HL-60 (cell line): ENCODE results near the gene ADAM12.

Experiments
- DNase-seq, 2 experiments: peaks; one replicate each; pipeline ENCODE4 v3.0.0-alpha.2; 2010 to 2020; ENCODE audit warnings: low read depth in 1 of 2, low spot score in 1 of 2
- H3K27ac ChIP-seq: fragments of 250-450 bp; sonication (Bioruptor Pico); replicated peaks from 2 replicates; pipeline ENCODE4 v1.5.1; 2020; ENCODE audit warnings: mild to moderate bottlenecking, moderate library complexity
- H3K27me3 ChIP-seq: fragments of 250-450 bp; sonication (Bioruptor Pico); 2 replicates; pipeline ENCODE4 v1.5.1; 2021; ENCODE audit warnings: mild to moderate bottlenecking, moderate library complexity; ENCODE audit not compliant: insufficient read depth, poor library complexity, severe bottlenecking
- H3K4me3 ChIP-seq: replicated peaks from 2 replicates; pipeline ENCODE4 v1.5.1; 2011; ENCODE audit warnings: mild to moderate bottlenecking, control low read depth, low read length; ENCODE audit not compliant: insufficient read depth
- GABPA ChIP-seq: IDR thresholded peaks from 2 replicates; pipeline ENCODE4 v1.6.1; 2012; ENCODE audit warnings: low read depth
- POLR2AphosphoS5 ChIP-seq: IDR thresholded peaks from 2 replicates; pipeline ENCODE4 v1.6.1; 2012; ENCODE audit warnings: low read depth
- REST ChIP-seq: IDR thresholded peaks from 2 replicates; pipeline ENCODE4 v1.6.1; 2012; ENCODE audit warnings: low read depth; ENCODE audit not compliant: insufficient replicate concordance
- SPI1 ChIP-seq: IDR thresholded peaks from 2 replicates; pipeline ENCODE4 v1.6.1; 2012; ENCODE audit warnings: low read depth, mild to moderate bottlenecking, borderline replicate concordance
- TF ChIP-seq, protein P1 (sequence below): IDR thresholded peaks from one replicate; pipeline ENCODE4 v1.5.1; 2011; ENCODE audit warnings: low read length, control low read depth, inconsistent platforms; ENCODE audit not compliant: insufficient read depth

The ADAM12 gene

DNA sequence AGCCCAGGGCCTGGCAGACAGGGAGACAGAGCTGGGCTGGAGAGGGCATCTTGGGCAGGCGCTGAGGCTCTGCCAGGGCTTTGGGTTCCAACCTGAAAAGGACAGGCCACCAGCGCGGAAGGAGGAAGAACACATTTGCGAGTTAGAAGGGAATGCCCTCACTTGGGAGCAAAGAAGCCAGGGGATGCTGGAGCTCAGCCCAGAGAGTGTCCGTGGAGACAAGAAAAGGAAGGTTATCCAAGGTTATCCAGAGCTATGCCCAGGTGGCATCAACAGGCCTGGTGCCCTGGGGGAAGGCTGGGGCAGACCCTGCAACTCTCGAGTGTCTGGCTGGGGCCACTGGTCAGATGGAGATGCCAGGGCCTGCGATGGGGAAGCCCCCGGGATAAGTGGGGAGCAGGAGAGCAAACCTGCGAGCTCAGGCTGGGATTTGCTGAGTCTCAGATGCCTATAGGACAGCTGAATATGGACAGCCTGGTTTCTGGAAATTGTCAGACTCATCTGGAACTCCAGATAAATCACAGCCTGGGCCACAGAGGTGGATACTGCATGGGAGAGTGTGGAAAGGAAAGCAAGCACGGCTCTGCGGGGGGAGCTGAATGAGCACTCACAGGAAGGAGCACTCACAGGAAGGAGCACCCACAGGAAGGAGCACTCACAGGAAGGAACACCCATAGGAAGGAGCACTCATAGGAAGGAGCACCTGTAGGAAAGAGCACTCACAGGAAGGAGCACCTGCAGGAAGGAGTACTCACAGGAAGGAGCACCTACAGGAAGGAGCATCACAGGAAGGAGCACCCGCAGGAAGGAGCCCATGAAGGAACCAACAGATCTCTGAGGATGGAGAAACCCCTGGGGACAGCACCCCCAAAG lies 152.1 kb downstream of the ADAM12 start:
- no peak for DNase-seq
- H3K27me3 ChIP-seq, result no peaks in the 10 kb centered on the region
- no peak overlapping the region for H3K4me3 ChIP-seq
- TF ChIP-seq REST, result no peak
- TF ChIP-seq, protein P1, sequence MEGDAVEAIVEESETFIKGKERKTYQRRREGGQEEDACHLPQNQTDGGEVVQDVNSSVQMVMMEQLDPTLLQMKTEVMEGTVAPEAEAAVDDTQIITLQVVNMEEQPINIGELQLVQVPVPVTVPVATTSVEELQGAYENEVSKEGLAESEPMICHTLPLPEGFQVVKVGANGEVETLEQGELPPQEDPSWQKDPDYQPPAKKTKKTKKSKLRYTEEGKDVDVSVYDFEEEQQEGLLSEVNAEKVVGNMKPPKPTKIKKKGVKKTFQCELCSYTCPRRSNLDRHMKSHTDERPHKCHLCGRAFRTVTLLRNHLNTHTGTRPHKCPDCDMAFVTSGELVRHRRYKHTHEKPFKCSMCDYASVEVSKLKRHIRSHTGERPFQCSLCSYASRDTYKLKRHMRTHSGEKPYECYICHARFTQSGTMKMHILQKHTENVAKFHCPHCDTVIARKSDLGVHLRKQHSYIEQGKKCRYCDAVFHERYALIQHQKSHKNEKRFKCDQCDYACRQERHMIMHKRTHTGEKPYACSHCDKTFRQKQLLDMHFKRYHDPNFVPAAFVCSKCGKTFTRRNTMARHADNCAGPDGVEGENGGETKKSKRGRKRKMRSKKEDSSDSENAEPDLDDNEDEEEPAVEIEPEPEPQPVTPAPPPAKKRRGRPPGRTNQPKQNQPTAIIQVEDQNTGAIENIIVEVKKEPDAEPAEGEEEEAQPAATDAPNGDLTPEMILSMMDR, result no peak
- TF ChIP-seq POLR2AphosphoS5, result no peak
- no peak for TF ChIP-seq SPI1
- no peak for TF ChIP-seq GABPA
- no peak overlapping the region for H3K27ac ChIP-seq

DNA sequence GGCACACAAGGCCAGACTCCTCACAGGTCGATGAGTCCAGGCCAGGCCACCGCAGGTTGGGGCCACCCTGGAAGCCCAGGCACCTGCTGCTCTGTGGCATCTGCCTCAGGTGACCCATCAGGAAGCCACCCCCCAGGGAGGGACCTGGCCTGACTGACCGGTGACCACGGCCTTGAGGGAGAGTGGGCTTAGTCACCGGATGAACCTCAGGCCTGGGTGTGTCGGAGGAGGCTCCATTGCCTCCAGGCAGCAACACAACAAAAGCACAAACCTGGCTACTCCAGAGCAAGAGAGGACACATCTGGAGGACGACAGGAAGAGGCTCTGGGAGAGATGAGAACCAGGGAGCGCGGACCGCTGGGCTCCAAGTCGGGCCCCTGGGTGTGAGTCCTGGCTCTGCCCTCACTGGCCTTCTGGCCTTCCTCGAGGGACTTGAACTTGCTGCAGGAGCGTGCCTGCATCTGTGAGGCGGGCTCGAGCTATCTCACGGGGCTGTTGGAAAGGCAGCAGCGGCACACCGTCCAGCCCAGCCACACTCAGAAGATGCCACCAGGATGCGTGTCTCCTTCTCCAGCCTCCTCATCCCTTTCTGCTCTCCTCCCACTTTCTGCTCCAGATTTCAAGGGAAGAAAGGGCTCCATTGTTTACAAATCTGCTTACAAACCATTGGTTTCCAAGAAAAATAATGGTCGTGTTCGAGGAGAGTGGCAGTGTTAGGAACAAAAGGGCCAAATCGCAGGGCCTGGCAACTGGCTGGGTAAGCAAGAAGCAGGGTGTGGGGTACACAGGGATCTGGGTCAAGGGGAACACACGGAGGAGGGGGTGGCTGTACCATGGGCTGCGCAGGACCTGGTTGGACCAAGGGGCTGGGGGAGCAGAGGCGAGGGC lies 152.9 kb downstream of the ADAM12 start:
- DNase-seq, result no peak
- TF ChIP-seq REST, result no peak
- no peak for TF ChIP-seq POLR2AphosphoS5
- no peak for TF ChIP-seq SPI1
- TF ChIP-seq GABPA, result no peak
- TF ChIP-seq, protein P1, result no peak
- no peak overlapping the region for H3K27ac ChIP-seq
- H3K27me3 ChIP-seq, result peaks cover 2% of the 10 kb centered on the region
- no peak overlapping the region for H3K4me3 ChIP-seq

GRCh38 chr10:126234630-126235029 lies 153.6 kb downstream of the ADAM12 start:
- Histone ChIP-seq H3K27ac (no peak overlapping the region), H3K27me3 (peaks cover 7% of the 10 kb centered on the region)
- TF ChIP-seq, protein P1, result no peak
- TF ChIP-seq REST, result no peak
- TF ChIP-seq GABPA, result no peak
- no peak for TF ChIP-seq POLR2AphosphoS5
- no peak for TF ChIP-seq SPI1

More at GRCh38 chr10:126234630-126235029, 153.6 kb downstream of the ADAM12 start:
- H3K4me3 ChIP-seq, result no peak overlapping the region
- no peak for DNase-seq
